GM18868 (cell line): ENCODE data around the gene WDR26.

Source experiments
- ATAC-seq: cut with Tn5 transposase; IDR thresholded peaks from one replicate; pipeline ENCODE4 v1.9.1; 2021; ENCODE audit warnings: mild to moderate bottlenecking, moderate library complexity; ENCODE audit not compliant: unreplicated experiment

The WDR26 gene

DNA sequence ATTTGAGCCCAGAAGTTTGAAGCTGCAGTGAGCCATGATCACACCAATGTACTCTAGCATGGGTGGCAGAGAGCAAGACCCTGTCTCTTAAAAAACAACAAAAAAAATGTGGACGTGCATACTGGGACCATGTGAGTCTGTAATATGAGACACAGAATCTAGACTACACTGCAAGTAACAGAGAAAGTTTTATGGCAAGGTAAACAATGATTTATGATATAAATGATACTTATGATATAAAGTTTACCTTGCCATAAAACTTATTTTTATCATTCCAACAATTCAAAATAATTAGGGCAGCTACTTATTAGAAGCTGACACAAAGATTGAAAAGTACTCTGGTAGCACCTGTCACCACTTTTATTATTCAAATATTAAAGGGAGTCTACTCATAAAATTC lies 34.7 kb downstream of the WDR26 start:
- ATAC-seq, result no peak

DNA sequence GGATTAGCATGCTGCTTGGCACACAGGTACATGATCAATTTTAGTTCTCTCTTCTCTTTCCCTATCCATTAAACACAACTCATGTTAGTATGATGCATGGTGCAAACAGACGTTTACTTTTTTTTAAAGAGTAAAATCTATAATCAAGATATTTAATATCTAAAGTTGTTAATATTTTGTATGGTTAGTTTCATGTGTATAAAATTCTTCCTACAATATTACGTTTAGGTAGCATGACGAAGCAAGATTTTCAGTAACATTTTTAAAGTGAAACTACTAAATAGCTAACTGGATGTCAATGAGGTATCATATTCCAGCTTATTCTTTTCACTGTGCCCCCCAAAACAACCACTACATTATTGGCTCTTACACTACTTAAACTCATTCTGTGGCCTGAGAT lies 41.3 kb downstream of the WDR26 start:
- no peak for ATAC-seq

DNA sequence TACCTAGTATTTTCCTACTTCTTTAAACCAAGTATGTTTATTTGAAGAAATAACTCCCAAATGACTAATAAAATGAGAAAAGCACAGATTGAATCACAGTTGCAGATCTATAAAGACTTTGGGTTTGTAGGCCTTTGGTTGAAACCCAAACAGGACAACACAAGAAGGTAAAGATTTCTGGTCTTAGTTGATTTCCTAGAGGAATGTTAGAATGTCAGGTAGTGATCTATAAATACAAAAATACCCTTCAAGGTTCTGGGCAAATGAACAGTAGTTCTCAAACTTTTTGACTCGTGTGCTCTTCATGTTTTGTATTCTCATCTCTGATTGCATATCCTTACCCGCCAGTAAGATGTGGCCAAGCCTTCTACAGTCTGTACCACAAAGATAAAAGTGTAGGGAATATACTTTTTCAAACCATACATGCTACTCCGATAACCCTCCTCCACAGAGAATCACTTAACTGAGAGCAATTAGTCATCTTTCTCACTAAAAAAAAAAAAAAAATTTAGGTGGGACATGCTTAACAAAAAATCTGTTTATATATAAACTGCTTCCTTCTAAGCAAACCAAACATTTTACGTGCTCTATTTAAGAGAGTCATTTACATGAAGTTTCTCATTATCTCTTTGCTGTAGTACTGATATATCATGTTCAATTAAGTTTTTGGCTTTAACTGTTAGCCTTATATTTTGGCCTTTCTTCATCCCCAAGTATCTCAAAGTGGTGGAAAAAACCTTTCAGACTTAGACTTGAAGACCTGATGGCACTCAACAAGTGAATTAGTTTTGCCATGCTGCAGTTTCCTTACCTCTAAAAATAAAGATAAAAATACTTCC lies 42.0 kb downstream of the WDR26 start:
- ATAC-seq, result no peak

DNA sequence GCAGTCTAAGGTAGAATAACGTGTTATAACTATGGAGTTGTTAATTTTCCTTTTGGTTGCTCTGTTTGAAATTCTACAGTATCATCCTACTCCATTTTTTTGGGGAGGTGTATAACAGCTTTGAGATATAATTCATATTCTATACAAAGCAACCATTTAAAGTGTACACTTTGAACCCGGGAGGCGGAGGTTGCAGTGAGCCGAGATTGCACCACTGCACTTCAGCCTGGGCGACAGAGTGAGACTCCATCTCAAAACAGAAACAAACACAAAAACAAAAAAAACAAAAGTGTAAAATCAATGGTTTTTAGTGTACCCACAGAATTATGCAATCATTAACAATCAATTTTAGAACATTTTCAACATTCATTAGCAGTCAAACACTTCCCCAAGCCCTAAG lies 44.1 kb downstream of the WDR26 start:
- no peak for ATAC-seq

DNA sequence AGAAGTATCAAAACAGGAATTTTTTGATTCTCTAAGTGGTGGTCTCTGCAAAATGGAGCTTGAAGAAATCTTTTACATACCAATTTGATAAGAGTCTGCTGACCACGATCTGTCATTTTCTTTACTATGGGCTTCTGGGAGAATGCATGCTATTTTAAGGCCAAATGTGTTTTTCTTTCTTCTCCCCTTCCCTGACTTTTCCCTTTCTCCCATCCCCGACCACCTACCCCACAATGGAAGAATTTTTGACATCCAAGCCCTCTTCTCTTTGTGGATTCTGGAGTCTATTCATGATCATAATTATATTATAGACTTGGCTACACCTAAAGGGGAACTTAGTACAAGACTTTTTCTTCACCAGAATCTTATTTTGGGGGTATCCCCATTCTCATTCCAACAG lies 46.7 kb downstream of the WDR26 start:
- ATAC-seq, result no peak

DNA sequence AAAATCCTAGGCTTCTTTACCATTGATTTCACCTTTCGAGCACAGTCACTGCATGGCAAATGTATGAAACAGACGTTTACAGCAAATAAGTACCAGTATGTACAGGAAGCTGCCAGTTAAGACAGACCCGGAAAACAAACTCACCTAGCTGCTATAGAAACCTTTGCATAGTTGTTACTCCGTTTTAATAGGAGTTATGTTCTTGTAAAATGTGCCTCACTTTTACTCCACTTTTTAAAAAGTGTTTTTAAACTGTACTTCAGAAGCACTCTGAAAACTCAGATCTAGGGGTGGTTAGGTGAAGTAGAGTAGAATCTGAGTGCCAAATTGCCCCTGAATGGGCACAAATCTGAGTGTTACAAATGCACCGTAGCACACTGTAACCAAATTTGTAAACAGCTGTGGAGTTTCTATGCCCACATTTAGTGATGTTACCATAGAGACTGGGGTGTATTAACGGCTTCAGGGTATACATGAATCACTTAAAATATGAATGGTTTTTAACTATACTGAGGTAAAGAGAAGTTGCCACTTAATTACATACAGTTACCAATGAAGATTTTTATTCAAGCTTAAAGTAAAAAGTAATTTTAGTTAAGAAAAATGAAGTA lies 47.2 kb downstream of the WDR26 start:
- no peak for ATAC-seq

DNA sequence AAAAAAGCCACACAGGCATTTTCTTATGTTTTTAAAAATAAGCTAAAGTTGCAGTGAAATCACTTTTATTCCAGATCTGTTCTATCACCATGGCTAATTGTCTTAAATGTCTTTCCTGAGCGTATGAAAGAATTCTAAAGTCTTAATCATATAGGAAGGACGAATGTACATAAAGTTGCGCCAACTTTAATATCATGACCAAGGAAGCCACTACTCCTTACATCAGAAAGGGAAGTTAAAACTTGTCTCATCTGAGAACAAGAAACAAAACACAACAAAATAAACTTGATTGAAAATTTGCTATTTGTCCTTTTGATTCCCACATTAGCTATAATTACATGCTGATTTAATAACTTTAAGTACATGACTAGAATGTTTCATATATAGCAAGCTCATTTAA lies 51.4 kb downstream of the WDR26 start:
- no peak for ATAC-seq

DNA sequence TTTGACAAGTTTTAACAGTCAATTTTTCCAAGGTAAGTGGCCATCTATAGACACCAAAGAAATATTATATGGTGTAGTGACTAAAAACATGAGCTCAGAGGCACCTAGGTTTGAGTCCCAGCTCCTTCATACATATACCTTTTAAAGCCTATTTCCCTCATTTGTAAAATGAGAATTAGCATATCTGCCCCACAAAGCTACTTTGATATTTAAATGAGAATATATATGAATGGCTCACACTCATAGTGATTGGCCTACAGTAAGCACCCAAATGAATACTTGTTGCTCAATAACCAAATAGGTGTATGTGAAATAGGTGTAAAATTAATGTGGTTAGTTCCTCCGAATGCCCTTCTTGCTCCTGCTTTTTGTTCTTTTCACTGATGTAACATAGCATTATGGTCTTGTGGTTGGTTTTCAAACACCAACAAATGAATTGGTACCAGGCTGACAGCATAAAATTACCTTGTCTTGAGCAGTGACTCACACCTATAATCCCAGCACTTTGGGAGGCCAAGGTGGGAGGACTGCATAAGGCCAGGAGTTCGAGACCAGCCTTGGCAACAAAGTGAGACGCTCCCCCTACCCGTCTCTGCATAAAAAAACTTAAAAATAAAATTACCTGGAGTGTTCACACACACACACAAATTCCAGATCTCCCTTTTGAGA lies 52.6 kb downstream of the WDR26 start:
- no peak for ATAC-seq

DNA sequence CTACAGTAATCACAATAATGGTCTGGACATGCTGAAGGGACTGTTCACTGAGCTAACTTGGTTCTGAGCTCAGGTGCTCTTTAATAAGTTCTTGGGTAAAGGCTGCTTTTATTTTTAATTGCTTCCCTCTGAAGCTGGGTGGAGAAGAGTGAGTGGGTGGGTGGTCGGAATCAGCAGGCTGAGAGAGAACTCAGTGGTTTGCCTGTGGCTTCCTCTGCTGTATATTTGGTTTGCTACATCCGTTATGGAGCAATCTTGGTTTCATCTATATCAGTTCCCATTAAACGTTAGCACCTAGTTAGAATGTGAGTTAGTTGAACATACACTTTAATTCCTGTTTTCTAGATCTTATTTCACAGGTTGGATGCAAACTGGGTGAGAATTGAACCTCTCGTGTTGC lies 54.6 kb downstream of the WDR26 start:
- ATAC-seq, result peak; percentile 58

DNA sequence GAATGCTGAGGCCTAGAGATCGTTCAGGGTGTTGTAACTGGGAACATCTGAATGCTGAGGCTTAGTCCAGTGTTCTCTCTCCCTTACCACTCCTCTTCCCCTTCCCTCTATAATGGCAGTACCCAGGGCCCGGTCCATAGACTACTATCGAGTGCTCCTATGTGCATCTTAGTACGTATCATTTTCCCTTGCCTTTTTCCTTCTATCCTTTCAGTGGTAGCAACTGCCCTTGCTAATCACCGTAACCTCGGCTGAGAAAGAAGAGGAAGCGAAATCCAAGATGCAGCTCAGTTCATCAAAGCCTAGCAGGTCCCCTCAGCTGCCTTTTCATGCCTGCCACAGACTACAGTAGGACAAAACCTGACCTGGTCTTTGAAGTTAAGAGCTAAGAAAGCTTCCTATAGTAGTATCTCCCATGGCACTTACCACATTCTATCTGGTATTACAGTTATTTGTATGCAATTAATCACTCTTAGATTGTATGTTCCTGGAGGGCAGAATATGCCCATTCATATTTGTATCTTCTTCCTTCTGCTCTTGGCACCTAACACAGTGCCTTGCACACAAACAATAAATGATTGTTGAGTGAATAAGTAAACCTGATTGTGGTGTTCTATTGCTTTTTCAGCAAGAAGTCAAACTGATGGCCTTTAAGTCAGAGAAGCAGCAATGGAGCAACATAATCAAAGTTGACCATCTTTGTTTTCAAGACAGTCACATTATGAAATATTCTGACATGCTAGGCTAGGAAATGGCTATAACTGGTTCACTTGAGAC lies 55.6 kb downstream of the WDR26 start:
- peak; percentile 63 for ATAC-seq

DNA sequence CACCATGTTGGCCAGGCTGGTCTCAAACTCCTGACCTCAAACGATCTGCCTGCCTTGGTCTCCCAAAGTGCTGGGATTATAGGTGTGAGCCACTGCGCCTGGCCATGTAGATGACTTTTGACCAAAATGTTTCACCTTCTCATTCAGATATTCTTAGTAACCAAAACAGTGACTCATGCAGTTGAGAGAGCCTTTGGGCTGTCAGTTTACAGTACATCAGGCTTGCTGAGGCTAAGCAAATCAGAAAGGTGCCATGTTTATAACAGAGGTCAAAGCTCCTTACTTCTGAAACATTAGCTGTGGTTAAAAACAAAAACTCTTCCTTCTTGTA lies 57.0 kb downstream of the WDR26 start:
- peak; percentile 70 for ATAC-seq

DNA sequence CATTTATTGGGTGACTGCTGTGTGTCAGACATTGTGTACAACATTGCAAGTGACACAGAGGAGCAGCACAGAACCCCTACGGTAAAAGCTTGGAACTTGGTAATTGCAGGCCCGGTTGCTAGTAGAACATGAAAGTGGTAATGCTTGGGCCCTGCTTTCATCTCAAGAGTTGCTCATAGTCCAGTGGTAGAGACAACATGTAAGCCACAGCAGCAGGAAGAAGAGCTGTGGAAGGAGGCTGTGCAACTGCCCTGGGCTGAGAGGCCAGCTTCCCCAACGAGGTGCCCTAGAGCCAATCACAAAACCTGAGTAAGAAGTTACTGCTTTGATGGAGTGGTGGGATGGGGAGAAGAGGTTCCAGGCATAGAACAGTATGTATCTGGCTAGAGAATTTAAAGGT lies 59.5 kb downstream of the WDR26 start:
- ATAC-seq, result no peak

DNA sequence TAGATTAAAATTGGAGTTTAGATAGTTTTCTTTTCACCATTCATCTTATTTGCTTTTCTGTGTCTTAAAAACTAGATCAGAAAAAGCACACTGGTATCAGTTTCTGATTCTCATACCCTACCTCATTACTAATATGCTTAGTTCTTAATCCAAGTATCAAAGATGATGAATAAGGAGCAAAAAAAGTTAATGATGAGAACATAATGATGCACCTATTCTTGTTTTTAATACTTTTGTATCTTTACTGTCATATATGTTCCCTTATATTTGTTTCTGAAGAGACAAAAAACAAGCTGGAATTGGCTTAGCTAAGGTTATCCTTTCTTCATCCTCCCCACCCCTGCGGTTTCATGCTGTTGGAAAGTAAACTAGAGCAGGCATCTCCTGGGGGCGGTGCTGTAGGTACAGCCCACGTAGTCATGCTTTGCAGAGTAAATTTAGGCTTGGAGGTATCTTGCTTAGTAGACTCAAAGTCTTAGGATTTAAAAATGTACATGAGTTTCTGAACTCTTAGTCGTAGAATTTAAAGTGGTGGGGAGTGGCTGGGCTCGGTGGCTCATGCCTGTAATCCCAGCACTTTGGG lies 61.5 kb downstream of the WDR26 start:
- ATAC-seq, result no peak

DNA sequence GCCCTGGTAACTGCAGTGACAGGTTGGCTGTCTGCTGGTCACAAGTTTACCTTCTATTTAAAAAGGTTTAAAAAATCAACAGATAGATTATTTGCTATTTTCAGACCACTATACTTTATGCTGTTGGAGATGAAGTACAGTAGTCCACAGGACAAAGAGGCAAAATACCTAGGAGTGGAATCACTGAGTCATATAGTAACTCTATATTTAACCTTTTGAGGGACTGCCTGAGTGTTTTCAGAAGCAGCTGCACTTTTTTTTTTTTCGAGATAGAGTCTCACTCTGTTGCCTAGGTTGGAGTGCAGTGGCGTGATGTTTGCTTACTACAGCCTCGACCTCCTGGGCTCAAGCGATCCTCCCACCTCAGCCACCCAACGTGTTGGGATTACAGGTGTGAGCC lies 66.2 kb downstream of the WDR26 start:
- peak; percentile 93 for ATAC-seq

DNA sequence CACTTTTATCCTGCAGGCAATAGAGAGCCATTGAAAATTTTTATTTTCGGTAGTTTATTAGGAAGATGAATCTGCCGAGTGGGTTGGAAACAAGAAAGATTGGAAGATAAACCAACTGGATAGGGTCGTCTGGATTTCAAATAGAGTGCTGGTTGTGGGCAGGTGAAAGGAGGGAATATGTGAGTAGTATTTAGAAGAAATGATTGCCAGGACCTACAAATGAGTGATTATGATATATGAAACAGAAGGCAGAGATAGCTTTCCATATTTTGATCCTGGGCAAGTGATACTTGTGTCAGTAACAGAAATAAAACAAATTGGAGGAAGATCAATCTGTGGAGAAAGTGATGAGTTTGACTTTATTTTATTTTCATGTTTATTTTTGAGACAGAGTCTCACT lies 75.4 kb downstream of the WDR26 start:
- ATAC-seq, result no peak

DNA sequence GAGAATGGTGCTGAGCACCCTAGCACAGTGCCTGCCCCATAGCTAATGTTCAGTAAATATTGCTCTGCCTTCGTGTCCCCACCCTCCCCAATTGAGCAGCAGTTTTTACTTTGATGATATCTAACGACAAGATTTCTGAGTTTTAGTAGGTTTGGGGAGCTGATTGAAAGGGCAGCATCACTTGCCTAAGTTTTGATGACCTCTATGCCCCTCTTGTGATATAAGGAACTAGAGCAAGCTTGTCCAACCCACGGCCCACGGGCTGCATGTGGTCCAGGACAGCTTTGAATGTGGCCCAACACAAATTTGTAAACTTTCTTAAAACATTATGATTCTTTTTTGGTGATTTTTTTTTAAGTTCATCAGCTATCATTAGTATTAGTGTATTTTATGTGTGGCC lies 76.4 kb downstream of the WDR26 start:
- ATAC-seq, result no peak

DNA sequence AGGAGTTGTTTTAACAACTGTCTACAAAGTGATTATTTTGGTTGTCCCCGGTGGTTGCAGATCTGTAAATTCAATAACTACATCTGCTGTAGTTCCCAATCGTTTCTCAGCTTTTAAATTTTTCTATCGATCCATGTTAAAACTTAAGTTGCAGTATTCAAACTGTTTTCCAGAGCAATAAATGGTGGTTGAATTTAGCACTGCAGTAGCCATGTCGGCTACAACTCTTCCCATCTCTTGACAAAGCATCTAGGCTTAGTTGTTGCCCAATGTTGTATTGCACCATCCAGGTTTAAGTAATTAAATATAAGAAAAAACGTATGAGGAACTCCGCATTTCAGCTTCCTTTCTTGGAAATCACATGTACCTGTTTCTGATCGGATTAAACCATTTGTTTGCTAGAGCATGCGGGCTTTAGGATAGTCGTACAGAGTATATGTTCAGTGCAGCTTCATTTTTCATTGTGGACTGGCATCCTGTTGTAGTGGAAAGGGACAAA lies 76.9 kb downstream of the WDR26 start:
- no peak for ATAC-seq

DNA sequence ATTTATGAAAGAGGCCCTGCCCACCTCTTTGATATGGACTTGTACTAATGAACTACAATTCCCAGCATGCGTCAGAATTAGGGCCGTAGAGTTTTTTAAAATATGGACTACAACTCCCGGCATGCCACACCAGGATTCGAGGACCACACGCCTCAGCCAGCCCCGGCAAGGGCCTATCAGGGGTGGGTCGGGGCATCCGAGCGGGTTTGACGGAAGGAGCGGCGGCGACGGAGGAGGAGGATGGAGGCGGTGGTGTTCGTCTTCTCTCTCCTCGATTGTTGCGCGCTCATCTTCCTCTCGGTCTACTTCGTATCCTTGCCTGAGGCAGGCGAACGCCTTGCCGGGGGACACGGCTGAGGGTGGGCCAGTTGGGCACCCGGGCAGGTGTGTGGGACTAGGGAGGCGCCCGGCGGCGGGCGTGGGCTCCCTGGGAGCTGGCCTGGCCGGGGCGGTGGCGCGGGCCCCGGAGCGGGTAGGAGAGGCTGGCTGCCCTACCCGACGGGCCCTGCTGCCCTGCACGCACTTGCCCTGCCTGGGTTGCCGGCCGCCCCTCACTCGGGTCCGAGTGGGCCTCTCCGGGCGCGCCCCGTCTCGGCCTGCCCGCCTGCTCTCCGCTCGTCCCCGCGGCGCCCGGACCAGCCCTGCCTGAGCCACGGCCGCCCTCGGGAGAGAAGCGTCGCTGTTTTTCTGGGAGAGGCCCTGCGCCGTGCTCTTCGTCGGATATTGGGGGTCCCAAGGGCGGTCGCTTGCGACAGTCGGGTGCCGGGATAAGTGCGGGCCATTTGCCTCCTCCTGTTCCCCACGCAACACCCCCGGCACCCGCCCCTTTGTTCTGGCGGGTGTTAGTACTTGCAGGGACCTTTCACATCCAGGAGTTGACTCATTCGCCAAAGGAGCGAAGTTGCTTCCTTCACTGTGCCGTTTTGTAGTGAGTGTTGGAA lies 77.6 kb downstream of the WDR26 start, which contains the start of gene CNIH4:
Gene CNIH4, plus strand, starts transcription at position 195 of the 941 bp plus-strand sequence. Its CDS starts 46 bp downstream, at position 241.
- ATAC-seq, result peak; percentile 99
